ENCODE data around the gene CACNA1G. TPM values are rescaled to one million over a fixed set of nuclear protein-coding genes. Genes with fewer than 3 reads are reported as not detected.

The CACNA1G gene
- total RNA-seq, 2 experiments from 2014 or later, result 0.22 to 0.24 TPM

DNA sequence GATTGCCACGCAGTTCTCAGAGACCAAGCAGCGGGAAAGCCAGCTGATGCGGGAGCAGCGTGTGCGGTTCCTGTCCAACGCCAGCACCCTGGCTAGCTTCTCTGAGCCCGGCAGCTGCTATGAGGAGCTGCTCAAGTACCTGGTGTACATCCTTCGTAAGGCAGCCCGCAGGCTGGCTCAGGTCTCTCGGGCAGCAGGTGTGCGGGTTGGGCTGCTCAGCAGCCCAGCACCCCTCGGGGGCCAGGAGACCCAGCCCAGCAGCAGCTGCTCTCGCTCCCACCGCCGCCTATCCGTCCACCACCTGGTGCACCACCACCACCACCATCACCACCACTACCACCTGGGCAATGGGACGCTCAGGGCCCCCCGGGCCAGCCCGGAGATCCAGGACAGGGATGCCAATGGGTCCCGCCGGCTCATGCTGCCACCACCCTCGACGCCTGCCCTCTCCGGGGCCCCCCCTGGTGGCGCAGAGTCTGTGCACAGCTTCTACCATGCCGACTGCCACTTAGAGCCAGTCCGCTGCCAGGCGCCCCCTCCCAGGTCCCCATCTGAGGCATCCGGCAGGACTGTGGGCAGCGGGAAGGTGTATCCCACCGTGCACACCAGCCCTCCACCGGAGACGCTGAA is 15.2 kb downstream of the CACNA1G start:
- Mint-ChIP-seq H3K36me3 (ENCODE audit: low read depth) (no peaks in the 10 kb centered on the region), H3K4me3 (no peak overlapping the region), H3K27me3 (ENCODE audit: low read depth) (peaks cover 4% of the 10 kb centered on the region), H3K27ac (no peak overlapping the region), H3K9me3 (no peaks in the 10 kb centered on the region), H3K4me1 (ENCODE audit: low read depth) (no peaks in the 10 kb centered on the region)
- DNase-seq, result no peak
- intact Hi-C loops (cut with micrococcal nuclease), result no loop called here
- CTCF ChIA-PET, result interaction anchor here (0.7 to 1.6 kb wide), 3 partner anchors 34 to 97 kb away, joined by 3 to 5 read pairs (median 3); partner anchors contain the start of gene RSAD1

DNA sequence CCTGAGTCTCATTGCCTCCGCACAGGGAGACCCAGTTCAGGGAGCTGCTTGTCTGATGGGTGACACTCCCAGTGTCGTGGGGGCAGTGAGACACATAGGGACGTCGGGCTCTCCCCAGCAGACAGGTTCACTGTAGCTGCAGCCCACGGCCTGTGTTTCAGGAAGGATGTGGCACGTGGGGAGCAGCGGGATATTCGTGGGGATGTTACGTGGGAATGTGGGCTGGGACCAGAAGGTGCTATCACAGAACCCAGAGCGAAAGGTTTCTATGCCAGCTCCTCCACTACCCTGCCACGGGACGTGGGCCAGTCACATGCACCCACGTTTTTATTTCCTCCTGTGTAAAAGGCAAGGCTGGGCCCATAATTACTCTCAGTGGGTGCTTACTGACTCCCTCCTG is 16.3 kb downstream of the CACNA1G start:
- Mint-ChIP-seq H3K36me3 (ENCODE audit: low read depth) (no peaks in the 10 kb centered on the region), H3K9me3 (no peaks in the 10 kb centered on the region), H3K4me3 (no peak overlapping the region), H3K27ac (no peak overlapping the region), H3K4me1 (ENCODE audit: low read depth) (no peaks in the 10 kb centered on the region), H3K27me3 (ENCODE audit: low read depth) (peaks cover 6% of the 10 kb centered on the region)
- DNase-seq, result no peak
- intact Hi-C loops (cut with micrococcal nuclease), result no loop called here
- CTCF ChIA-PET, result no interaction called here

DNA sequence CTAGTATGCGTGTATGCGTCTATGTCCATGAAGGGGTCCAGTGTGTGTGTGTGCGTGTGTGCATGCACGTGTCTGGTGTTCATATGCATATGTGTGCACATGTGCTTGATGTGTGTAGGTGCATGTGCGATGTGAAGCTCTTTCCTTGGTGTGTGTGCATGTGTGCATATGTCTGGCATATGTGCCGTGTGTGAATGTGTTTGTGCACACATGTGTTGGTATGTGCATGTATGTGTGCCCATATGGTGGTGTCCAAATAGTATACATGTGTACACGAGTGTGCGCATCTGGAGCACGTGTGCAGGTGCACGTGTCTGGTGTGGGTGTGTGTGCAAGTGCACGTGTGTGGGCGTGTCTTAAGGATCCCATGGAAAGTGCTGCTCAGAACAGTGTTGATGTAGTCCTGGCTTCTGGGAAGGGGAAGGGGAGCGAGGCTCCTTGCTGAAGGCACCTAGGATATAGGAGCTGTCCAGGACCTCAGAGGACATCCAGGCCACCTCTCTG is 17.0 kb downstream of the CACNA1G start:
- no peaks in the 10 kb centered on the region for H3K36me3 Mint-ChIP-seq (ENCODE audit: low read depth)
- no peaks in the 10 kb centered on the region for H3K4me1 Mint-ChIP-seq (ENCODE audit: low read depth)
- DNase-seq, result no peak
- intact Hi-C loops (cut with micrococcal nuclease), result no loop called here
- H3K4me3 Mint-ChIP-seq, result no peak overlapping the region
- no peak overlapping the region for H3K27ac Mint-ChIP-seq
- H3K27me3 Mint-ChIP-seq (ENCODE audit: low read depth), result peaks cover 6% of the 10 kb centered on the region
- CTCF ChIA-PET, result no interaction called here
- H3K9me3 Mint-ChIP-seq, result no peaks in the 10 kb centered on the region

DNA sequence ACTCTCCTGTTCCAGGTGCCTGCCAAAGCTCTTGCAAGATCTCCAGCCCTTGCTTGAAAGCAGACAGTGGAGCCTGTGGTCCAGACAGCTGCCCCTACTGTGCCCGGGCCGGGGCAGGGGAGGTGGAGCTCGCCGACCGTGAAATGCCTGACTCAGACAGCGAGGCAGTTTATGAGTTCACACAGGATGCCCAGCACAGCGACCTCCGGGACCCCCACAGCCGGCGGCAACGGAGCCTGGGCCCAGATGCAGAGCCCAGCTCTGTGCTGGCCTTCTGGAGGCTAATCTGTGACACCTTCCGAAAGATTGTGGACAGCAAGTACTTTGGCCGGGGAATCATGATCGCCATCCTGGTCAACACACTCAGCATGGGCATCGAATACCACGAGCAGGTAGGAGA is 17.7 kb downstream of the CACNA1G start:
- Mint-ChIP-seq H3K9me3 (no peaks in the 10 kb centered on the region), H3K36me3 (ENCODE audit: low read depth) (no peaks in the 10 kb centered on the region), H3K27ac (no peak overlapping the region), H3K27me3 (ENCODE audit: low read depth) (peaks cover 6% of the 10 kb centered on the region), H3K4me3 (no peak overlapping the region), H3K4me1 (ENCODE audit: low read depth) (no peaks in the 10 kb centered on the region)
- no peak for DNase-seq
- CTCF ChIA-PET, result no interaction called here
- intact Hi-C loops (cut with micrococcal nuclease), result no loop called here

DNA sequence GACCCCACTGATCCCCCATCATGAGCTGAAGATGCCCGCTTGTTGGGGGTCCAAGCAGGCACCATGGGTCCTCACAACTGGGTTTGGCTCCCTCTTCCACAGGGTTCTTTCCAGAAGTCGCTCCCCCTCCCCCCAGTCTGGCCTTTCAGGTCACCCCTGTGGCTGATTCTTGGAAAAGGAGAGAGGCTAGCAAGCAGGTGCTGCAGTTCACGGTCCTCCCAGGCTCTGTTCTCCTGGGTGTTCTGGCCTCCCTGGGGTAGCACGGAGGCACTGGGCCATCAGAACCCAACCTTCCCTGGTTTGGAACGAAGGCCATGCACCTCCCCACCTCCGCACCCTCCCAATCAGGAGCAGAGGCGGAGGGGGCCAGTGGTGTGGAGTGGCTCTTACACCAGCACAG is 18.9 kb downstream of the CACNA1G start:
- no peaks in the 10 kb centered on the region for H3K9me3 Mint-ChIP-seq
- CTCF ChIA-PET, result interaction anchor here (1.2 kb wide), 1 partner anchor 51 kb away, joined by 5 read pairs; no protein-coding TSS in a partner anchor
- no peak overlapping the region for H3K27ac Mint-ChIP-seq
- no peaks in the 10 kb centered on the region for H3K36me3 Mint-ChIP-seq (ENCODE audit: low read depth)
- DNase-seq, result no peak
- H3K27me3 Mint-ChIP-seq (ENCODE audit: low read depth), result peaks cover 6% of the 10 kb centered on the region
- no peak overlapping the region for H3K4me3 Mint-ChIP-seq
- intact Hi-C loops (cut with micrococcal nuclease), result no loop called here
- no peaks in the 10 kb centered on the region for H3K4me1 Mint-ChIP-seq (ENCODE audit: low read depth)

DNA sequence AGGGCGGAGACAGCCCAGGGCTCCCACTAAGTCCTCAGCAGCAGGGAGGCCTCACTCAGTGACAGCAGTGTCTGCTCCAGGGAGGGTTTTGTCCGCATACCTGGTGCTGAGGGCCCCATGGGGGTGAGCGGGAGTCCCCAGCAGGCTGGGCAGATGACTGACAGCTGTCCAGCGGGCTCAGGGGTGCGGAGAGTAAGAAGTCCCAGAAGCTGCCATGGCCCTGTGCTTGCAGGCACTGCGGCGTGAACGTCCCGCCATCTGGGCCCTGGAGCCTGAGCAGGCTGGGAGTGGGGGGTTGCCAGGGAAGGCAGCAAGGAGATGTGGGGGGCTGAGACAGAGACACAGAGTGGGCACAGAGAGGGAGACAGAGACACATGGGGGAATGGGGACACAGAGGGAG is 20.1 kb downstream of the CACNA1G start:
- DNase-seq, result no peak
- H3K4me1 Mint-ChIP-seq (ENCODE audit: low read depth), result no peaks in the 10 kb centered on the region
- CTCF ChIA-PET, result no interaction called here
- H3K9me3 Mint-ChIP-seq, result no peaks in the 10 kb centered on the region
- no peak overlapping the region for H3K27ac Mint-ChIP-seq
- no peaks in the 10 kb centered on the region for H3K36me3 Mint-ChIP-seq (ENCODE audit: low read depth)
- intact Hi-C loops (cut with micrococcal nuclease), result no loop called here
- H3K4me3 Mint-ChIP-seq, result no peak overlapping the region
- peaks cover 6% of the 10 kb centered on the region for H3K27me3 Mint-ChIP-seq (ENCODE audit: low read depth)

DNA sequence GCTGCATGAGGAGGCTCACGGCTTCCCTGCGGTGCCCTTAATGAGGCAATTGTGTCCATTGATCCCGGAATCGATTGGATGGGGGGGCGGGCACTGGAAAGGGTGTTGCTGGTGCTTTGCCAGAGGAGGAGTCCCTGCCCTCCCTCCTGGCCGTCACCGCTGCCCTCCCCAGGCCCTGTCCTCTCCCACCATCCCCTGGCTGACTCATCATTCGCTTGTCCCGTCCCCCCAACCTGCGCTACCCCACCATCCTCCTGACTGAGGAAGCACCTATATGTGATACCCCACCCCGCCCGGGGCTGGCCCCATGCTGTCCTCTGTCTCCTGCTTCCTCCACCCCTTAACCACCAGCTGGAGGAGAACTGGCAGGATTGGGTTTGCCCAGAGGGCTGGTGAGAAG is 20.8 kb downstream of the CACNA1G start:
- Mint-ChIP-seq H3K9me3 (no peaks in the 10 kb centered on the region), H3K4me1 (ENCODE audit: low read depth) (no peaks in the 10 kb centered on the region), H3K36me3 (ENCODE audit: low read depth) (no peaks in the 10 kb centered on the region), H3K27ac (no peak overlapping the region), H3K4me3 (no peak overlapping the region), H3K27me3 (ENCODE audit: low read depth) (peaks cover 6% of the 10 kb centered on the region)
- no peak for DNase-seq
- intact Hi-C loops (cut with micrococcal nuclease), result no loop called here
- CTCF ChIA-PET, result no interaction called here

DNA sequence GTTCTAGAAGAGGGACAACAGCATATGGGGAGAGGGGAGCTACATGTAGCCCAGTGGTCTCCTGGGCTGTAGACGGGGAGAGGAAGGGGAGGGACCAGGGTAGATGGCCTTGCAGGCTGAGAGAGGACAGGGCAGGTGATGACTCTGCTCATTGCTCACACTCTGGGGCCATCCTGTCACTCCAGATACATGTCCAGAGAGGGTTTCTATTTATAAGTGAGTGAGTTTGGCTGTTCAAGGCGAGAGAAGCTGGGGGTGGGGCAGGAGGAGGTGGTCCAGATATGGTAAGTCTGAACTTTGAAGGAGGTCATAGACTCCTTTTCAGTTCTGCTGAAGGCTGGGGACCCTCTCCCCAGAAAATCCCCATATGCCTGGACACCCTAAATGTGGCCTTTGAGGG is 22.2 kb downstream of the CACNA1G start:
- no peaks in the 10 kb centered on the region for H3K4me1 Mint-ChIP-seq (ENCODE audit: low read depth)
- H3K27me3 Mint-ChIP-seq (ENCODE audit: low read depth), result peaks cover 6% of the 10 kb centered on the region
- no peak for DNase-seq
- H3K9me3 Mint-ChIP-seq, result no peaks in the 10 kb centered on the region
- H3K4me3 Mint-ChIP-seq, result no peak overlapping the region
- H3K36me3 Mint-ChIP-seq (ENCODE audit: low read depth), result no peaks in the 10 kb centered on the region
- intact Hi-C loops (cut with micrococcal nuclease), result no loop called here
- no peak overlapping the region for H3K27ac Mint-ChIP-seq
- CTCF ChIA-PET, result interaction anchor here (0.6 kb wide), 1 partner anchor 104 kb away, joined by 3 read pairs; no protein-coding TSS in a partner anchor

DNA sequence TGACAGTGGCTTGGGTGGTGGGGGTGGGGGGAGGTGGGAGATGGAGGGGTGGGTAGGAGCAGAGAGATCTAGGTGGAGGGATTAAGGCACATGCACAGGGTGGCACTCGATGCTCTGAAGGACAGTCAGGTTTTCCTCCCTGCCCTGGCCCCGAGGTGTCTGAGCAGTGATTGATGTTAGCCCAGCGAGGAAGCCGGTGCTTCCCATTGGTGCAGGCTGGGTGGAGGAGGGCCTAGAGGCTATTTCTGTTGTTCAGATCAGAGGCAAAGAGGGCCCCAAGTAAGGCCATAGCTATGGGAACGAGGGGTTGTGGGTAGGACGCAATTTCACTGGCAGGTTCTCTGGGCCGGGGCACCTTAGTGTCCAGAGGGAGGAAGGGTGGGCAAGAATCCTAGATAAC is 23.1 kb downstream of the CACNA1G start:
- no peak overlapping the region for H3K27ac Mint-ChIP-seq
- H3K9me3 Mint-ChIP-seq, result no peaks in the 10 kb centered on the region
- intact Hi-C loops (cut with micrococcal nuclease), result no loop called here
- H3K4me1 Mint-ChIP-seq (ENCODE audit: low read depth), result no peaks in the 10 kb centered on the region
- no peaks in the 10 kb centered on the region for H3K36me3 Mint-ChIP-seq (ENCODE audit: low read depth)
- no peak overlapping the region for H3K4me3 Mint-ChIP-seq
- peaks cover 5% of the 10 kb centered on the region for H3K27me3 Mint-ChIP-seq (ENCODE audit: low read depth)
- CTCF ChIA-PET, result interaction anchor here (1.2 kb wide), 1 partner anchor 21 kb away, joined by 4 read pairs; no protein-coding TSS in a partner anchor
- DNase-seq, result no peak

DNA sequence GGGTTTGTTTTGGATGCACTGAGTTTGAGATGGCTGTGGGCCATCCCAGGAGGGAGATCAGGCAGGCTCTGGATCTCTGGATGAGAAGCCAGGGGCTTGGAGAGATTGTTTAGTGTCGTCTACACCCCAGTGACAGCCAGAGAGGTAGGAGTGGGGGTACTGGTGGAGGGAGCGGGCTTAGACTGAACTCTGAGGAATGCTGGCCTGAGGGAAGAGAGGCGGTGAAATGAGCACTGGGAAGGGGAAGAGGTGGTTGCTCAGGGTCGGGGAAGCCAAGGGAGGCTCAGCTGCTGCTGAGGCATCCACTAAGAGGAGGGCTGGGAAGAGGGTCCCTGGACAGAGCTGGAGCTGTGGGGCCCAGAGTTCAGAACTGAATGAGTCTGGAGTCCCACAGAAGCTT is 23.6 kb downstream of the CACNA1G start:
- no peak overlapping the region for H3K27ac Mint-ChIP-seq
- no peaks in the 10 kb centered on the region for H3K4me1 Mint-ChIP-seq (ENCODE audit: low read depth)
- H3K27me3 Mint-ChIP-seq (ENCODE audit: low read depth), result peaks cover 2% of the 10 kb centered on the region
- intact Hi-C loops (cut with micrococcal nuclease), result no loop called here
- no peaks in the 10 kb centered on the region for H3K9me3 Mint-ChIP-seq
- no peaks in the 10 kb centered on the region for H3K36me3 Mint-ChIP-seq (ENCODE audit: low read depth)
- CTCF ChIA-PET, result interaction anchor here (1.2 kb wide), 1 partner anchor 21 kb away, joined by 4 read pairs; no protein-coding TSS in a partner anchor
- H3K4me3 Mint-ChIP-seq, result no peak overlapping the region
- no peak for DNase-seq

DNA sequence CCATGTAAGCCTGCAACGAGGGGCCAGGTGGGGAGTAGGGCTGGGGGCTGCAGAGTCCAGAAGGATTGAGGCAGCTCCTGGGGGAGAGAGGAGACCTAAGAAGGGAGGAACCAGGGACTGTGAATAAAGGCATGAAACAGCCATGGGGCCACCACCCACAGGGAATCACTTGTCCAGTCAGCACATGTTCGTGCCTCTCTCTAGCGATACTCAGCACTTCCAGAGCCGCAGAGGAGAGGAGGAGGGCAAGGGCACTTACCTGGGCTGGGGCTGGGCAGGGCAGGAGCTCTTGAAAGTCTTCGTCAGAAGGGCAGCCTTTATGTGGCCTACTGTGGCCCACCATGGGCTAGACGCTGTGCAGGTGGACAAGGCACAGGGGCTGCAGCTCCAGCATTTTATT is 24.2 kb downstream of the CACNA1G start:
- CTCF ChIA-PET, result interaction anchor here (1.2 kb wide), 1 partner anchor 22 kb away, joined by 4 read pairs; no protein-coding TSS in a partner anchor
- no peak overlapping the region for H3K4me3 Mint-ChIP-seq
- no peaks in the 10 kb centered on the region for H3K4me1 Mint-ChIP-seq (ENCODE audit: low read depth)
- intact Hi-C loops (cut with micrococcal nuclease), result no loop called here
- H3K9me3 Mint-ChIP-seq, result no peaks in the 10 kb centered on the region
- peaks cover 2% of the 10 kb centered on the region for H3K27me3 Mint-ChIP-seq (ENCODE audit: low read depth)
- DNase-seq, result no peak
- no peaks in the 10 kb centered on the region for H3K36me3 Mint-ChIP-seq (ENCODE audit: low read depth)
- no peak overlapping the region for H3K27ac Mint-ChIP-seq

DNA sequence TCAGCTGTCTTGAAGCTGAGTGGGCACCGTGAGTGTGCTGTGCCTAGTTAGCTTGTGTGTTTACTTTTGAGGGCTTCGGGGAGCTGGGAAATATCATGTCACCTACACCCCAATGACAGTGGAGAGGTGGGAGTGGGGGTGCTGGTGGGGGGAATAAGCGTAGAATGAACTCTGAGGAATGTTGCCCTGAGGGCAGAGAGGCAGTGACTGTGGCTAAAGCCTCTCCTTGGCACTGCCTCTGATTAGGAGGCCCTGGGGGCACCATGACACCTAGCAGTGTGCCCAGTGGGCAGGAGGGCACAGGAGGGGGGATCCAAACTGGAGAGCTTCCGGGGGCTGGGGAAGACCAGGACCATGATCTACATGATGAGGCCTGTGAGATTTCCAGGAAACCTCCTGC is 24.8 kb downstream of the CACNA1G start:
- CTCF ChIA-PET, result no interaction called here
- intact Hi-C loops (cut with micrococcal nuclease), result no loop called here
- H3K36me3 Mint-ChIP-seq (ENCODE audit: low read depth), result no peaks in the 10 kb centered on the region
- H3K9me3 Mint-ChIP-seq, result no peaks in the 10 kb centered on the region
- no peak overlapping the region for H3K27ac Mint-ChIP-seq
- H3K4me1 Mint-ChIP-seq (ENCODE audit: low read depth), result no peaks in the 10 kb centered on the region
- H3K27me3 Mint-ChIP-seq (ENCODE audit: low read depth), result peaks cover 2% of the 10 kb centered on the region
- DNase-seq, result no peak
- H3K4me3 Mint-ChIP-seq, result no peak overlapping the region

DNA sequence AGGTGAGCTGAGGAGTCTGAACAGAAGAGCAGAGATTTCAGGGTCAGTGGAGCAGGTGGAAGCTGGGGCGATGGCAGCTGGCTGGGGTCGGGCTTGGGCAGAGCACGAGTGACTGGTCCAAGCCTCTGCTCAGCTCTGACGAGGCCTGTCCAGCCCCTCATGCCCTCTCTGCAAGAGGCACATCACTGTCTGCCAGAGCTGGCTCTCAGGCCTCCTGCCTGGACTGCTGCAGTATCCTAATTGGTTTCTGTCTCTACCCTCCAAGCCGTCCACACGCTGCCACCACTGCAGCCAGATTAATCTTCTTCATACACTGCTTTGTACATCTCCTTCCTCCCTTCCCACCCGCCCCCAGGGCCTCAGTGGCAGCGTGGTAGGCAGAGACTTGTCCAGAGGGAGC is 25.4 kb downstream of the CACNA1G start:
- CTCF ChIA-PET, result no interaction called here
- no peak for DNase-seq
- intact Hi-C loops (cut with micrococcal nuclease), result no loop called here
- no peak overlapping the region for H3K4me3 Mint-ChIP-seq
- no peaks in the 10 kb centered on the region for H3K36me3 Mint-ChIP-seq (ENCODE audit: low read depth)
- no peak overlapping the region for H3K27ac Mint-ChIP-seq
- no peaks in the 10 kb centered on the region for H3K9me3 Mint-ChIP-seq
- peaks cover 2% of the 10 kb centered on the region for H3K27me3 Mint-ChIP-seq (ENCODE audit: low read depth)
- H3K4me1 Mint-ChIP-seq (ENCODE audit: low read depth), result no peaks in the 10 kb centered on the region
